ENCODE results near the gene TTC39A. TPM values are rescaled to one million over a fixed set of nuclear protein-coding genes. Genes with fewer than 3 reads are reported as not detected.

Gene TTC39A
- total and polyA plus RNA-seq, 2 donors from 2014 or later: 31.4 to 70.1 TPM

DNA sequence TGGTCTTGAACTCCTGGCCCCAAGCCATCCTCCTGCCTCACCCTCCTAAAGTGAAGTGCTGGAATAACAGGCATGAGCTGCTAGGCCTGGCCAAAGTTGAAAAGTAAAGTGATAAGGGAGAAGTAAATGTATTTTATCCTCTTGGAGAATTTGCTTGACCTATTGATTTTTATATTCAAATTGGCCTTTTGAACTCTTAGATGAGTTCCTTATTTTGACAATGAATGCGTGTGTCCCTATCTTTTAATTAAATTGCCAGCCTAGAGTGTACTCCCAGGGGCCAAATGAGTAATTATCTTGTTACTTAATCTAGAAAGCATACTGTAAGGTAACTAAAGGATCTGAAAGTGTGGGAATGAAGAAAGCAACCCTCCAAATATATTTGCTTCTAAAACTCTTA, 82.9 kb downstream of the TTC39A start:
- no peak overlapping the region for H3K4me3 ChIP-seq (ENCODE audit: low read length in 3 of 3)
- no peak overlapping the region for H3K27ac ChIP-seq (ENCODE audit: low read depth in 2 of 2, low read length in 2 of 2)
- H3K4me1 ChIP-seq (ENCODE audit: control insufficient read depth in 2 of 3, insufficient read depth in 2 of 3, low read depth in 1 of 3, low read length in 3 of 3): peaks cover 0 to 7% (median 2%) of the 10 kb centered on the region in 3 donors
- no peaks in the 10 kb centered on the region for H3K27me3 ChIP-seq (ENCODE audit: control insufficient read depth, insufficient read depth, low read length)
- intact Hi-C loops (cut with DNase I): no loop called here
- DNase-seq: no peak
- no peaks in the 10 kb centered on the region for H3K9me3 ChIP-seq (ENCODE audit: control insufficient read depth in 2 of 3, insufficient read depth in 1 of 3, low read length in 3 of 3)
- FAIRE-seq: no peak
- no peak for TF ChIP-seq CTCF (IDR thresholded peaks at IDR 0.05; ENCODE audit: borderline replicate concordance, extremely low read depth, insufficient read depth)
- H3K36me3 ChIP-seq (ENCODE audit: control insufficient read depth in 2 of 3, insufficient read depth in 3 of 3, low read length in 3 of 3): no peaks in the 10 kb centered on the region
- no peak overlapping the region for H3K9ac ChIP-seq (ENCODE audit: low read length in 3 of 3)

DNA sequence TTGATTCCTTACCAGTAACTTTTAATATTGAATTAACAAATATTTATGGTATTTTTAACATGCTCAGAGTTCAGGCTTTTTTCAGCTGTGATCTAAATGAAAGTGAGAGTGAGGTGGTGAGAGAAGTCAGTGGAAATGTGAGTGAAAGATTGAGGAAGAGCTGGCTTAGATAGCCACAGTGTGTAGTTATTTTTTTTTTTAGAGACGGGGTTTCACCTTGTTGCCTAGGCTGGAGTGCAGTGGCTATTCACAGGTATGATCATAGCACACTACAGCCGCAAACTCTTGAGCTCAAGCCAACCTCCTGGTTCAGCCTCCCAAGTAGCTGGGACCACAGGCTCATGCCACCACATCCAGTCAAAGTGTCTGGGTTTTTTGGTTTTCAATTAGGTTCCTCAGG, 83.3 kb downstream of the TTC39A start:
- Histone ChIP-seq H3K36me3 (ENCODE audit: control insufficient read depth in 2 of 3, insufficient read depth in 3 of 3, low read length in 3 of 3) (no peaks in the 10 kb centered on the region), H3K27me3 (ENCODE audit: control insufficient read depth, insufficient read depth, low read length) (no peaks in the 10 kb centered on the region), H3K9me3 (ENCODE audit: control insufficient read depth in 2 of 3, insufficient read depth in 1 of 3, low read length in 3 of 3) (no peaks in the 10 kb centered on the region), H3K4me1 (ENCODE audit: control insufficient read depth in 2 of 3, insufficient read depth in 2 of 3, low read depth in 1 of 3, low read length in 3 of 3) (peaks cover 0 to 7% (median 2%) of the 10 kb centered on the region in 3 donors), H3K4me3 (ENCODE audit: low read length in 3 of 3) (no peak overlapping the region), H3K9ac (ENCODE audit: low read length in 3 of 3) (no peak overlapping the region), H3K27ac (ENCODE audit: low read depth in 2 of 2, low read length in 2 of 2) (no peak overlapping the region)
- DNase-seq (no peak), FAIRE-seq (no peak)
- intact Hi-C loops (cut with DNase I): no loop called here
- TF ChIP-seq CTCF (IDR thresholded peaks at IDR 0.05; ENCODE audit: borderline replicate concordance, extremely low read depth, insufficient read depth): no peak

DNA sequence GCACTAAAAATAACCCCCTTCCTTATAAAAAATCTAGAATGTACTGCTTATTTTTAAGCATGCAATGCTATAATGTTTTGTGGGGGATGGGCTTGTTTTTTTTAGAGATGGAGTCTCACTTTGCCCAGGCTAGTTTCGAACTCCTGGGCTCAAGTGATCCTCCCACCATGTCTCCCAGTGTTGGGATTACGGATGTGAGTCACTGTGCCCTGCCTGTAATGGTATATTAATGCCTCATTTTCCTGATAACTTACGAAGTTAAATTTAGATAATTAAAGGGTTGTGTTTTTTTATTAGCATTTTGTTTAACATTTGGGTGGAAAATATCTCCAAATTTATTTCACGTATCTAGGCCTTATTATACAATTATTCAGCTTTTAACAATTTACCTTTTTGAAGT, 87.8 kb downstream of the TTC39A start:
- Histone ChIP-seq H3K4me3 (ENCODE audit: low read length in 3 of 3) (no peak overlapping the region), H3K4me1 (ENCODE audit: control insufficient read depth in 2 of 3, insufficient read depth in 2 of 3, low read depth in 1 of 3, low read length in 3 of 3) (peaks cover 0 to 11% (median 2%) of the 10 kb centered on the region in 3 donors), H3K9me3 (ENCODE audit: control insufficient read depth in 2 of 3, insufficient read depth in 1 of 3, low read length in 3 of 3) (no peaks in the 10 kb centered on the region), H3K9ac (ENCODE audit: low read length in 3 of 3) (no peak overlapping the region), H3K27ac (ENCODE audit: low read depth in 2 of 2, low read length in 2 of 2) (no peak overlapping the region), H3K36me3 (ENCODE audit: control insufficient read depth in 2 of 3, insufficient read depth in 3 of 3, low read length in 3 of 3) (no peaks in the 10 kb centered on the region), H3K27me3 (ENCODE audit: control insufficient read depth, insufficient read depth, low read length) (no peaks in the 10 kb centered on the region)
- intact Hi-C loops (cut with DNase I): no loop called here
- FAIRE-seq: no peak
- DNase-seq: no peak
- no peak for TF ChIP-seq CTCF (IDR thresholded peaks at IDR 0.05; ENCODE audit: borderline replicate concordance, extremely low read depth, insufficient read depth)

DNA sequence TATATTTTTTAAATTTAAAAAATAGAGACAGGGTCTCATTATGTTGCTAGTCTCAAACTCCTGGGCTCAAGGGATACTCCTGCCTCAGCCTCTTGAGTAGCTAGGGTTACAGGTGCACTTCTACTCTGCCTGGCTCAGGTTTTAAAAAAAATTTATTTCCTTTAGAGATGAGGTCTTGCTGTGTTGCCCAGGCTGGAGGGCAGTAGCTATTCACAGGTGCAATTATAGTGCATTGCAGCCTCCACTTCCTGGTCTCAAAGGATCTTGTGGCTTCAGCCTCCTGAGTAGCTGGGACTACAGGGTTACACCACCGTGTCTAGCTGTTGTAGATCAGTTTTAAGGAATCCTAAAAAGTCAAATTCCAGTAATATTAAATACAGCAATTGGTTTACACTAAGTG, 89.2 kb downstream of the TTC39A start:
- no peaks in the 10 kb centered on the region for H3K36me3 ChIP-seq (ENCODE audit: control insufficient read depth in 2 of 3, insufficient read depth in 3 of 3, low read length in 3 of 3)
- DNase-seq: no peak
- intact Hi-C loops (cut with DNase I): no loop called here

More for the DNA sequence above, 89.2 kb downstream of the TTC39A start:
- H3K4me3 ChIP-seq (ENCODE audit: low read length in 3 of 3): peak overlapping the region in 1 of 3 donors; percentile 0
- no peak overlapping the region for H3K27ac ChIP-seq (ENCODE audit: low read depth in 2 of 2, low read length in 2 of 2)
- no peak for TF ChIP-seq CTCF (IDR thresholded peaks at IDR 0.05; ENCODE audit: borderline replicate concordance, extremely low read depth, insufficient read depth)
- peaks cover 0 to 11% (median 2%) of the 10 kb centered on the region in 3 donors for H3K4me1 ChIP-seq (ENCODE audit: control insufficient read depth in 2 of 3, insufficient read depth in 2 of 3, low read depth in 1 of 3, low read length in 3 of 3)
- H3K9ac ChIP-seq (ENCODE audit: low read length in 3 of 3): no peak overlapping the region
- H3K27me3 ChIP-seq (ENCODE audit: control insufficient read depth, insufficient read depth, low read length): no peaks in the 10 kb centered on the region
- no peaks in the 10 kb centered on the region for H3K9me3 ChIP-seq (ENCODE audit: control insufficient read depth in 2 of 3, insufficient read depth in 1 of 3, low read length in 3 of 3)
- FAIRE-seq: no peak
